ENCODE results near the gene GALNS. TPM values are rescaled to one million over a fixed set of nuclear protein-coding genes. Genes with fewer than 3 reads are reported as not detected.

Gene GALNS
- total and polyA plus RNA-seq, 12 donors = 12.6 to 63.1 (median 36.2) TPM

DNA sequence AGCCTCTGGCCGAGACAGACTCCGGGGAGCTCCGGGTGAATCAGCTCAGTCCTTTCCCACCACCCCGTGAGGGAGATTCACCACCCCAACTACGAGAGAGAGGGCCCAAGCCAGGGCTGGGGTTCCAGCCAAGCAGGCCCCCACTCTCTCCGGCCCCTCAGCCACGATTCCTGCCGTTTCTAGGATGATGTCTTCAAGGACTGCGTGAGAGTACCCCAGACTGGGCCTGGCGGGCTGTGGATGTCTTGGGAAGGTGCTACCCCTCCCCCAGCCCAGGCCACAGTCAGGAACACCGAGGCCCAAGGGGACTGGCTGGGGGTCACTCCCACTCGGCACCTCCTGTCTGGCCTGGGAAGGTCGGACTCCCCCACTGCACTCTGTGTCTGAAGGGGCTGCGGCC, 31.3 kb upstream of the GALNS start:
- Histone ChIP-seq H3K36me3 (replicated peaks in 1 of 2) (no peaks in the 10 kb centered on the region), H3K27me3 (no peaks in the 10 kb centered on the region), H3K27ac (peak overlapping the region in 1 of 5 donors; percentile 58), H3K4me1 (replicated peaks in 1 of 2) (no peaks in the 10 kb centered on the region), H3K9me3 (replicated peaks in 1 of 3) (no peaks in the 10 kb centered on the region), H3K4me3 (no peak overlapping the region)
- no peak for DNase-seq
- 67 to 78% (median 72%) methylated on average over 8 to 14 of the region's 14 CpGs for WGBS, 4 donors
- TF ChIP-seq, protein P1, sequence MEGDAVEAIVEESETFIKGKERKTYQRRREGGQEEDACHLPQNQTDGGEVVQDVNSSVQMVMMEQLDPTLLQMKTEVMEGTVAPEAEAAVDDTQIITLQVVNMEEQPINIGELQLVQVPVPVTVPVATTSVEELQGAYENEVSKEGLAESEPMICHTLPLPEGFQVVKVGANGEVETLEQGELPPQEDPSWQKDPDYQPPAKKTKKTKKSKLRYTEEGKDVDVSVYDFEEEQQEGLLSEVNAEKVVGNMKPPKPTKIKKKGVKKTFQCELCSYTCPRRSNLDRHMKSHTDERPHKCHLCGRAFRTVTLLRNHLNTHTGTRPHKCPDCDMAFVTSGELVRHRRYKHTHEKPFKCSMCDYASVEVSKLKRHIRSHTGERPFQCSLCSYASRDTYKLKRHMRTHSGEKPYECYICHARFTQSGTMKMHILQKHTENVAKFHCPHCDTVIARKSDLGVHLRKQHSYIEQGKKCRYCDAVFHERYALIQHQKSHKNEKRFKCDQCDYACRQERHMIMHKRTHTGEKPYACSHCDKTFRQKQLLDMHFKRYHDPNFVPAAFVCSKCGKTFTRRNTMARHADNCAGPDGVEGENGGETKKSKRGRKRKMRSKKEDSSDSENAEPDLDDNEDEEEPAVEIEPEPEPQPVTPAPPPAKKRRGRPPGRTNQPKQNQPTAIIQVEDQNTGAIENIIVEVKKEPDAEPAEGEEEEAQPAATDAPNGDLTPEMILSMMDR (IDR thresholded peaks at IDR 0.05) = no peak
- no peak for TF ChIP-seq POLR2A (IDR thresholded peaks at IDR 0.05)
- intact Hi-C loops (cut with DNase I) = no loop called here

DNA sequence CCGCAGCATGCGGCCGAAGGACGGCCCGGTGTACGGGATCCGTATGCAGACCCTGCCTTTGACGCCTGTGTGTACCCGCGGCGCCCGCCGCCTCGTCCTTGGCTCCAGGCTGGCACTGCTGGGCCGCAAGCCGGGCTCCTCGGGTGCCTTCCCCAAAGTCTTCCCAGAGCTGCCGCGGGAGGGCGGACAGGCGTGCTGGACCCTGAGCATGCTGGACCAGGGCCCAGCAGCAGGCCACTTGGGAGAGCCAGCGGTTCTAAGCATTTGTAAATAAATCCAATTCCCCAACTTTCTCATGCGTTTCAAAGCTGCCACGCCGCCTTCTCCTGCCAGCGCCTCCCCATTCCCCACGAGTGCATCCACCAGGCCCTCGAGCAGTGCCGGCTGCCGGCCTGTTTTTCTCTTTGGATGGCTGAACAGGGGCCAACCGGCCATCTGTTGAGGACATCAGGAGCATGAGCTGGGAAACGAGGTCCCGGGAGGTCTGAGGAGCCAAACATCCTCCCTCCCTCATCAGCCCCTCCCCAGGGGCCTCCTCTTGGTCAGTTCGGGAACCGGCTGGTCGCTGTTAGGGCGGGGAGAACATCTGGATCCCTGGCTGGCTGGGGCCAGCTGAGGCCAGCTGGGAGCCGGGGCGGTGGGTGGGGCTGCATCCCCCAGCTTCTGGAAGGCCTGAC, 30.2 kb upstream of the GALNS start:
- no peak overlapping the region for H3K4me3 ChIP-seq

DNA sequence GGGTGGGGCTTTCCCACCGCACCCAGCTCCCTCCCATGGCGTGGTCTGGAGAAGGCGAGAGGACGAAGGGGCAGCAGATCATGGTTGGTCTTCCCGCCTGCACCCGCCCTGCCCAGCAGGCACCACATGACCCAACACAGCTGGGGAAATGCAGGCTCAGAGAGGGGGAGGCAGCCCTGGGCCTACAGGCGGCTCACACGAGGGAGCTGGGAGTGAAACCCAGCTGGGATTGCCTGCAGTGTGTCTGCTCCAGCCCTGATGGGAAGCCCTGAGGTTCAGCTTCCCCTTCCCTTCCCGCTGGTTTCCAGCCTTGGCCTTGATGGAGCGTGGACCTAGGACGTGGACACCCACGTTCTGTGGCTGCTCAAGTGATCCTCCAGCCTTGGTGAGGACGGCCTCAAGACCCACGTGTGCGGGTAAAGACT, 29.7 kb upstream of the GALNS start:
- Histone ChIP-seq H3K4me1 (replicated peaks in 1 of 2) (no peaks in the 10 kb centered on the region), H3K27ac (peak overlapping the region in 1 of 5 donors; percentile 58), H3K4me3 (no peak overlapping the region), H3K27me3 (no peaks in the 10 kb centered on the region), H3K36me3 (replicated peaks in 1 of 2) (no peaks in the 10 kb centered on the region), H3K9me3 (replicated peaks in 1 of 3) (no peaks in the 10 kb centered on the region)
- TF ChIP-seq, protein P1 (IDR thresholded peaks at IDR 0.05) = no peak
- no peak for TF ChIP-seq POLR2A (IDR thresholded peaks at IDR 0.05)
- intact Hi-C loops (cut with DNase I) = no loop called here
- 89 to 95% (median 92%) methylated on average over 6 to 15 of the region's 15 CpGs for WGBS, 4 donors
- no peak for DNase-seq

More for the DNA sequence above, 30.2 kb upstream of the GALNS start:
- WGBS, 4 donors = 79 to 91% (median 86%) methylated on average over 29 to 39 of the region's 39 CpGs
- H3K27me3 ChIP-seq = no peaks in the 10 kb centered on the region
- peak overlapping the region in 1 of 5 donors; percentile 58 for H3K27ac ChIP-seq
- no peaks in the 10 kb centered on the region for H3K4me1 ChIP-seq (replicated peaks in 1 of 2)
- DNase-seq = peak in 2 of 7 donors; percentile 38 to 70
- no peaks in the 10 kb centered on the region for H3K9me3 ChIP-seq (replicated peaks in 1 of 3)
- no peak for TF ChIP-seq POLR2A (IDR thresholded peaks at IDR 0.05)
- TF ChIP-seq, protein P1 (IDR thresholded peaks at IDR 0.05) = no peak
- intact Hi-C loops (cut with DNase I) = no loop called here
- no peaks in the 10 kb centered on the region for H3K36me3 ChIP-seq (replicated peaks in 1 of 2)

DNA sequence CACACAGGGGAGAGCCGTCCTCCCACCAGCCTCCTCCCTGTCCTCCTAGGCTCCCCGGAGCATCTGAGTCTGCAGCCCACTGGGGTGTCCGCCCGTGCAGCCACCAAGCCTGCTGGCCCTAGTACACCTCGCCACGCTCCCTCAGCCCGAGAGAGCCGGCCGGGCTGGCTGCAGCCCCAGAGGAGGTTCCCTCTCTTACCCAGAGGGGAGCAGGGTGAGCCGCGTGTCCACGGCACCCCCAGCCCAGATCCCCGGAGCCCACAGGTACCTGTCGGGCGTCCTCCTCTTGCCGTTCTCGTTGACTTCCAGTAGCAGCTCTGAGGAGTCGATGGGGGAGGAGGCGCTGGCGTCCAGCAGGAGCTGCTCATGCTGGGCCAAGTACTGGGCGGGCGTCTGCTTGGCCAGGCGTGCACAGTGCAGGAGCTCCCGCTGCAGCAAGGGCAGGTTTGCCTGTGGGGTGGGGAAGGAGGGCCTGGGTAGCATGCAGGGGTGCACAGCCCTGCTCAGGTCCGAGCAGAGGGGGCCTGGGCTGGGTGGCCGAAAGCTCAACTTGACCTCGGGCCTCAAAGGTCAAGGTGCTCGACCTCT, 29.0 kb upstream of the GALNS start:
- TF ChIP-seq, protein P1 (IDR thresholded peaks at IDR 0.05) = no peak
- no peak for TF ChIP-seq POLR2A (IDR thresholded peaks at IDR 0.05)
- Histone ChIP-seq H3K27me3 (no peaks in the 10 kb centered on the region), H3K9me3 (replicated peaks in 1 of 3) (no peaks in the 10 kb centered on the region), H3K4me1 (replicated peaks in 1 of 2) (no peaks in the 10 kb centered on the region), H3K27ac (peak overlapping the region in 1 of 5 donors; percentile 58), H3K36me3 (replicated peaks in 1 of 2) (no peaks in the 10 kb centered on the region), H3K4me3 (no peak overlapping the region)
- intact Hi-C loops (cut with DNase I) = no loop called here
- no peak for DNase-seq
- 88 to 92% (median 90%) methylated on average over 9 to 28 of the region's 28 CpGs for WGBS, 4 donors

All from adrenal gland (tissue), 12 donors.